Measurements from ENCODE around the gene TRANK1. TPM values are rescaled to one million over a fixed set of nuclear protein-coding genes. Genes with fewer than 3 reads are reported as not detected.

The TRANK1 gene
- total and polyA plus RNA-seq, 2 of the 8 experiments (the other 6 are each of a cell fraction or from before 2014, with no cell fraction given), result 2.9 to 8.8 TPM

DNA sequence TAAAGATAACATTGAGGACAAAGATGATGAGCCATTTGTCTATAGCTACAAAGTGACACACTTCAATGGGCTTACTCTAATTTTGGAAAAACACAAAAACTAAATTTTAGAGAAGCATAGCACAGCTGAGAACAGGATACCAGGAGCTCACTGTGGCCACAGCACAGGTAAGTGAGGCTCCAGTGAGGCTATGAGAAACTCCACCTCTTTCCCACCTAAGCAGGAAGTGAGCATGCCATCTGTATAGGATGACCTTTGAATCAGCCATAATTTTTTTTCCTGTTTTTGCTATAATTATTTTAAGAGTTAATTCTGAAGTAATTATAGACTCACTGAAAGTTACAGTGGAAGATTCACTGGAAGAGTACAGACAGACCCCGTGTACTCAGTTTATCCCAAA is 98.4 kb downstream of the TRANK1 start (continued):
- TF ChIP-seq SP1 (IDR thresholded peaks at IDR 0.05; ENCODE audit: low read depth, low read length), result no peak
- no peak for TF ChIP-seq MAFK (IDR thresholded peaks at IDR 0.05; ENCODE audit: low read depth, low read length)

All from H1 (cell line).